HEK293T (cell line): ENCODE results near the gene AKT2.

Experiments used
- CTCF ChIA-PET: fragments of 350-600 bp; formaldehyde crosslinking; extraction: SDS; loops from one replicate; lab custom pipeline; 2021; ENCODE audit warnings: antibody characterized with exemption, inconsistent platforms; lab: Yijun Ruan, JAX
- POLR2A ChIA-PET: fragments of 350-600 bp; formaldehyde crosslinking; extraction: SDS; loops from one replicate; lab custom pipeline; 2020; ENCODE audit warnings: antibody characterized with exemption, inconsistent platforms; lab: Yijun Ruan, JAX
- DNase-seq: peaks from one replicate; pipeline ENCODE4 v3.0.0; 2012; ENCODE audit warnings: mixed read lengths; ENCODE audit errors: extremely low spot score
- ARNT ChIP-seq: fragments of 450-650 bp; IDR thresholded peaks from 2 replicates; pipeline ENCODE4 v1.6.1; 2017; ENCODE audit warnings: mild to moderate bottlenecking
- BHLHE40 ChIP-seq: fragments of 450-650 bp; IDR thresholded peaks from 2 replicates; pipeline ENCODE4 v1.6.1; 2016; ENCODE audit warnings: mild to moderate bottlenecking, moderate library complexity, borderline replicate concordance
- CTBP1 ChIP-seq: fragments of 450-650 bp; IDR thresholded peaks from 2 replicates; pipeline ENCODE4 v1.6.1; 2016; ENCODE audit warnings: borderline replicate concordance
- ELF4 ChIP-seq: fragments of 450-650 bp; IDR thresholded peaks from 2 replicates; pipeline ENCODE4 v1.6.1; 2017; ENCODE audit warnings: antibody characterized with exemption
- FOXA1 ChIP-seq: fragments of 450-650 bp; IDR thresholded peaks from 2 replicates; pipeline ENCODE4 v1.6.1; 2016; ENCODE audit warnings: mild to moderate bottlenecking
- FOXK2 ChIP-seq: fragments of 450-650 bp; IDR thresholded peaks from 2 replicates; pipeline ENCODE4 v1.6.1; 2016; ENCODE audit warnings: mild to moderate bottlenecking
- FOXM1 ChIP-seq: fragments of 450-650 bp; IDR thresholded peaks from 2 replicates; pipeline ENCODE4 v1.6.1; 2017; ENCODE audit warnings: mild to moderate bottlenecking, borderline replicate concordance
- HDGF ChIP-seq: fragments of 450-650 bp; IDR thresholded peaks from 2 replicates; pipeline ENCODE4 v1.6.1; 2017; ENCODE audit warnings: antibody characterized with exemption, borderline replicate concordance
- L3MBTL2 ChIP-seq: fragments of 450-650 bp; conservative IDR thresholded peaks from 2 replicates; pipeline ENCODE4 v1.6.1; 2016; ENCODE audit warnings: mild to moderate bottlenecking
- LEF1 ChIP-seq: fragments of 450-650 bp; IDR thresholded peaks from 2 replicates; pipeline ENCODE4 v1.6.1; 2017; ENCODE audit warnings: mild to moderate bottlenecking, borderline replicate concordance
- NFRKB ChIP-seq: fragments of 450-650 bp; IDR thresholded peaks from 2 replicates; pipeline ENCODE4 v1.6.1; 2016; ENCODE audit warnings: mild to moderate bottlenecking, moderate library complexity
- PKNOX1 ChIP-seq: fragments of 450-650 bp; IDR thresholded peaks from 2 replicates; pipeline ENCODE4 v1.6.1; 2016
- SP1 ChIP-seq: fragments of 450-650 bp; IDR thresholded peaks from 2 replicates; pipeline ENCODE4 v1.6.1; 2017
- SUZ12 ChIP-seq: fragments of 450-650 bp; IDR thresholded peaks from 2 replicates; pipeline ENCODE4 v1.6.1; 2016; ENCODE audit warnings: mild to moderate bottlenecking
- TARDBP ChIP-seq: fragments of 450-650 bp; IDR thresholded peaks from 2 replicates; pipeline ENCODE4 v1.6.1; 2016
- ZNF384 ChIP-seq: fragments of 450-650 bp; IDR thresholded peaks from 2 replicates; pipeline ENCODE4 v1.6.1; 2016

The AKT2 gene

DNA sequence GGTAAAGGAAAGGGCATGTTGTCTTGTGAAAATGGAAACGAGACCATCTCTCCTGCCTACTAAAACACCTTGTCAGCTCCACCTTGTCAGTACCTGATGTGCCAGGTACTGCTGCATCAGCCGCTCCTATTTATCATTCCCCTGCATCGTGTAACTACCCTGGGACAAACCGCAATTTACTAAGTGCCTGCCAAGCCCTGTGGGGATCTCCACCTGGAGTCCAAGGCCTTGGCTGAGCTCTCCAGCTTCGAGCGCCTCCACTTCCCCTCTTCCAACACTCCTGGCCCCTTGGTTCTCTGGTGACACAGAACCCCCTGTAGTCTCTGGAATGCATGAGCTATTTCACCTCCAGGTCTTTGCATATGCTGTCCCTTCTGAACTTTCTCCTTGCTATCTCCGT is 32.8 kb downstream of the AKT2 start:
- no peak for DNase-seq
- POLR2A ChIA-PET: no interaction called here
- CTCF ChIA-PET: interaction anchor here (0.5 kb wide), 1 partner anchor 127 kb away, joined by 3 read pairs; no protein-coding TSS in a partner anchor
- no peak for TF ChIP-seq FOXK2
- TF ChIP-seq CTBP1: no peak
- TF ChIP-seq ZNF384: no peak

DNA sequence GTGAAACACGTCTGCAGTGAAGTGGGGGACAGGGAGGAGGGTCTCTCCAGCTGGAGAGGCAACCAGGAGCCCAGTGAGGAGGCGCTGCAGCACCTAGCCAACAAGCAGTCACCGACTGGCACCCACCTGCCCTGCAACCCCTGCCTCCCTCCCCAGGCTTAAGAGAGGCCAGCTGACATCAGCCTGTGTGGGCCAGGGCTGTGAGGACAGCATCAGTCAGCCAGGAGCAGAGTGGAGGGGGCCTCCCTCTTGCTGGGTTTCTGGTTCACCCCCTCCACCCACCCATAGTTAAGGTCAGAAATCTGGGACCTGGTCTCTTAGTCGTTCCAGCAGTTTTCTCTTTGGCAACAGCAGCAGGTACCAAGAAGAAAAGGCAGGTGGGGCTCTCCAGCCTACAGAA is 33.2 kb downstream of the AKT2 start:
- ChIA-PET POLR2A (no interaction called here), CTCF (interaction anchor here (0.5 kb wide), 1 partner anchor 128 kb away, joined by 3 read pairs; no protein-coding TSS in a partner anchor)
- no peak for DNase-seq
- TF ChIP-seq ELF4 (no peak), NFRKB (no peak), CTBP1 (no peak), HDGF (no peak), TARDBP (no peak), SUZ12 (no peak), PKNOX1 (no peak), BHLHE40 (no peak)

- ChIA-PET CTCF (no interaction called here), POLR2A (no interaction called here)
- no peak for TF ChIP-seq NFRKB
- TF ChIP-seq ARNT: no peak
- DNase-seq: no peak
Observed at GRCh38 chr19:40251244-40251643, 33.9 kb downstream of the AKT2 start.

DNA sequence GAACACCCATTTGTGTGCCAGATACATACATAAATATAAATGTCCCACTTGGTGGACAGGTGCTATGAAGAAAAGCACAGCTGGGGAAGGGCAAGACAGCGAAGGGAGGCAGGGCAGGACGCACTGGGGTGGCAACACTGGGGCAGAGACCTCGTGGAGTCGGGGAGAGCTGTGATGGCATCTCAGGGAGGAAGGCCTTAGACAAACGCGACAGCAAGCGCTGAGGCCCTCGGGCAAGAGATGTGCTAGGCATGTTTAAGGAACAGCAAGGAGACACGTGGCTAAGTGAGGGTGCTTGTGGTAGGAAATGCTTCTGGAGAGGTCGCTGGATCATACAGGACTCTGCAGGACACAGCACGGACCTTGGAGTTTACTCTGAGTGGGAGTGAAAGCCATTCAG is 35.4 kb downstream of the AKT2 start:
- POLR2A ChIA-PET: no interaction called here
- CTCF ChIA-PET: no interaction called here
- TF ChIP-seq FOXA1 (no peak), ZNF384 (no peak), BHLHE40 (no peak), SP1 (no peak), PKNOX1 (no peak), ELF4 (no peak), HDGF (no peak), ARNT (no peak), FOXM1 (no peak), NFRKB (no peak), SUZ12 (no peak), LEF1 (no peak), TARDBP (no peak), FOXK2 (no peak), CTBP1 (no peak)
- DNase-seq: no peak

- TF ChIP-seq L3MBTL2 (no peak), SP1 (no peak), TARDBP (no peak), HDGF (no peak), CTBP1 (no peak), FOXM1 (no peak), ARNT (no peak), ZNF384 (no peak), ELF4 (no peak), NFRKB (no peak), LEF1 (no peak), PKNOX1 (no peak), FOXA1 (no peak), FOXK2 (no peak), BHLHE40 (no peak), SUZ12 (no peak)
- DNase-seq: no peak
- CTCF ChIA-PET: no interaction called here
- POLR2A ChIA-PET: no interaction called here
Observed at GRCh38 chr19:40249201-40249600, 35.9 kb downstream of the AKT2 start.

DNA sequence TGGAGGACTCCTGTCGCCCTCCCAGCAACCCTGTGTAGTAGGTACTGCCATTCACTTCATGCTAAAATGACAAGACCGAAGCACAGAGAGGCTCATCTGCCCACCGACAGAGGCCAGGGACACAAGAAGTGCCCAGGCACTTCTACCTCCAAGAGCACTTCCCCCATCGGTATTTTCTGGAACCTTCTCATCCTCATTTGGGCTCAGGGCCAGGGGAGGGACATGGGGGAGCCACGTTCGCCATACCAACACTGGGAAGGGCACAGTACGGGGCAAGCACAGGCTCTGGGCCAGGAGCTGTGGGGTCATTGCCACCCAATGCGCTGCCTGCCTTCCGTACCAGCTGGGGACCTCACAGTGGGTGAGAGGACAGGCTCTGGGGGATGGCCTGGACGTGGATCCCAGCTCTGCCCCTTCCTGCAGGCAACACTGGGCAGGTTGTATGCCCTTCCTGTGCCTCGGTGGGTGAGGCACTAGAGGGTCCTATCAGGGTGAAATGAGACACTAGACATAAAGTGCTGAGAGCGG is 37.3 kb downstream of the AKT2 start:
- TF ChIP-seq HDGF (no peak), FOXA1 (no peak), ARNT (no peak)
- POLR2A ChIA-PET: no interaction called here
- CTCF ChIA-PET: no interaction called here
- DNase-seq: no peak

DNA sequence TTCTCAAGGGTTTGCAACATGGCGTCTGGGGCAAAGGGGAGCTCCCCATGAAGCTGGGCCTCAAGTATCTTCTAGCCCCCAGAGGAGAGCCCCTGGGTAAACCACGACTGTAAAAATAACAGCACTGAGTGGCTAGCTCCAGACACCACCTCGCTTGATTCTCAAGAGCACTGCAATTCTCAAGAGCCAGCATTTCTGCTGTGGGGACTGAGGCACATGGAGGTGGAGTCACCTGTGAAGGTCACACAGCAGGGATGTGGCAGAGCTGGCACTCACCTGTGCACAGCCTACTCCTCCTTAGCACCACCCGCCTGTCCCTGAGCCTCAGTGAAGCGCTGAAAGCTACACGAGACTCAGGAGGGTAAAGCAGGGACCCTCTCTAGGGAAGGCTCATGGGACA is 38.0 kb downstream of the AKT2 start:
- DNase-seq: no peak
- POLR2A ChIA-PET: no interaction called here
- CTCF ChIA-PET: no interaction called here
- TF ChIP-seq FOXA1 (no peak), LEF1 (no peak), ELF4 (no peak), CTBP1 (no peak), SP1 (no peak), HDGF (no peak), ARNT (no peak), FOXK2 (no peak), ZNF384 (no peak), NFRKB (no peak), FOXM1 (no peak), BHLHE40 (no peak), PKNOX1 (no peak), L3MBTL2 (no peak), SUZ12 (no peak)
